ENCODE measurements around the gene ACTN4.

GRCh38 chr19:38693380-38694223 is 46.2 kb downstream of the ACTN4 start:
- peak in 1 of 2 donors; percentile 8 for TF ChIP-seq POLR2A (IDR thresholded peaks at IDR 0.05)
- TF ChIP-seq CTCF (IDR thresholded peaks at IDR 0.05), result no peak
